Measurements from ENCODE around the gene LRFN5. TPM values are rescaled to one million over a fixed set of nuclear protein-coding genes. Genes with fewer than 3 reads are reported as not detected.
"Not testable (repeated sequence)": the region's sequence is repeated elsewhere in the genome, so short reads cannot be mapped to it uniquely, and the experiment has no call there.

Gene LRFN5
- total RNA-seq, 1 donor from 2014 or later, result 0.11 TPM

DNA sequence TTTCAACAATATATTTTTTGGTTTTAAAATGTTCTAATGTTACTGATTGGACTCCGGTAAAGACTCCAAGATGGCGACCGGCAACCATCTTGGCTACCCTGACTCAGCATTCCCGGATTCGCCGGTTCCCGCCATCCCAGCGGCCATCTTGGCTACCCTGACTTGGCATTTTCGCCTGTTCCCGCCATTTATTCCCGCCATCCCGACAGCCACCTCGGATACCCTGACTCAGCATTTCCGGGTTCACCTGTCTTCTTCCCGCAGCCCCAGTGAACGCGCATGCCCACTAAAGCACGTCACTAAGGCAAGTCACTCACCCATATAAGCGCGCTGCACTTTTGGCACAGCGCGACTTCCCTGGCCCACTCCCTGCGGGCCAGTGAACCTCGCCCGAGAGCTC lies 9.0 kb upstream of the LRFN5 start:
- TF ChIP-seq, protein P1, sequence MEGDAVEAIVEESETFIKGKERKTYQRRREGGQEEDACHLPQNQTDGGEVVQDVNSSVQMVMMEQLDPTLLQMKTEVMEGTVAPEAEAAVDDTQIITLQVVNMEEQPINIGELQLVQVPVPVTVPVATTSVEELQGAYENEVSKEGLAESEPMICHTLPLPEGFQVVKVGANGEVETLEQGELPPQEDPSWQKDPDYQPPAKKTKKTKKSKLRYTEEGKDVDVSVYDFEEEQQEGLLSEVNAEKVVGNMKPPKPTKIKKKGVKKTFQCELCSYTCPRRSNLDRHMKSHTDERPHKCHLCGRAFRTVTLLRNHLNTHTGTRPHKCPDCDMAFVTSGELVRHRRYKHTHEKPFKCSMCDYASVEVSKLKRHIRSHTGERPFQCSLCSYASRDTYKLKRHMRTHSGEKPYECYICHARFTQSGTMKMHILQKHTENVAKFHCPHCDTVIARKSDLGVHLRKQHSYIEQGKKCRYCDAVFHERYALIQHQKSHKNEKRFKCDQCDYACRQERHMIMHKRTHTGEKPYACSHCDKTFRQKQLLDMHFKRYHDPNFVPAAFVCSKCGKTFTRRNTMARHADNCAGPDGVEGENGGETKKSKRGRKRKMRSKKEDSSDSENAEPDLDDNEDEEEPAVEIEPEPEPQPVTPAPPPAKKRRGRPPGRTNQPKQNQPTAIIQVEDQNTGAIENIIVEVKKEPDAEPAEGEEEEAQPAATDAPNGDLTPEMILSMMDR (IDR thresholded peaks at IDR 0.05), result no peak
- no peaks in the 10 kb centered on the region for H3K4me1 ChIP-seq
- no peak for DNase-seq (ENCODE audit: low spot score in 2 of 2)
- no peaks in the 10 kb centered on the region for H3K9me3 ChIP-seq
- H3K36me3 ChIP-seq, result no peaks in the 10 kb centered on the region
- intact Hi-C loops (cut with DNase I), result no loop called here
- no peaks in the 10 kb centered on the region for H3K27me3 ChIP-seq
- H3K27ac ChIP-seq, result no peak overlapping the region
- no peak overlapping the region for H3K4me3 ChIP-seq

DNA sequence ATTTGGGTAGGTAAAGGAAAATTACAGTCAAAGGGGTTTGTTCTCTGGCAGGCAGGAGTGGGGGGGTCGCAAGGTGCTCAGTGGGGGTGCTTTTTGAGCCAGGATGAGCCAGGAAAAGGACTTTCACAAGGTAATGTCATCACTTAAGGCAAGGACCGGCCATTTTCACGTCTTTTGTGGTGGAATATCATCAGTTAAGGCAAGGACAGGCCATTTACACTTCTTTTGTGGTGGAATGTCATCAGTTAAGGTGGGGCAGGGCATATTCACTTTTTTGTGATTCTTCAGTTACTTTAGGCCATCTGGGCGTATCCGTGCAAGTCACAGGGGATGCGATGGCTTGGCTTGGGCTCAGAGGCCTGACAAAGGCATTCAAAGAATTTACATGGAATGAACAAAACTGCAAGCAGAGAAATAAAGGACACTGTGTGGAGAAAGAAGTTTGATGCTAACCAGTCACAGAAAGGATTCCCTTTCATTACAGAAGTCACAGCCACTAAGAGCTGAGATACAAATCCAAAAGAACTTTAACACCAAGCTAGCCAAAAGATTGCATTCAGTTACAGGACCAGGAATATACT lies 6.8 kb upstream of the LRFN5 start:
- intact Hi-C loops (cut with DNase I); H3K4me1 ChIP-seq: not testable (repeated sequence)

DNA sequence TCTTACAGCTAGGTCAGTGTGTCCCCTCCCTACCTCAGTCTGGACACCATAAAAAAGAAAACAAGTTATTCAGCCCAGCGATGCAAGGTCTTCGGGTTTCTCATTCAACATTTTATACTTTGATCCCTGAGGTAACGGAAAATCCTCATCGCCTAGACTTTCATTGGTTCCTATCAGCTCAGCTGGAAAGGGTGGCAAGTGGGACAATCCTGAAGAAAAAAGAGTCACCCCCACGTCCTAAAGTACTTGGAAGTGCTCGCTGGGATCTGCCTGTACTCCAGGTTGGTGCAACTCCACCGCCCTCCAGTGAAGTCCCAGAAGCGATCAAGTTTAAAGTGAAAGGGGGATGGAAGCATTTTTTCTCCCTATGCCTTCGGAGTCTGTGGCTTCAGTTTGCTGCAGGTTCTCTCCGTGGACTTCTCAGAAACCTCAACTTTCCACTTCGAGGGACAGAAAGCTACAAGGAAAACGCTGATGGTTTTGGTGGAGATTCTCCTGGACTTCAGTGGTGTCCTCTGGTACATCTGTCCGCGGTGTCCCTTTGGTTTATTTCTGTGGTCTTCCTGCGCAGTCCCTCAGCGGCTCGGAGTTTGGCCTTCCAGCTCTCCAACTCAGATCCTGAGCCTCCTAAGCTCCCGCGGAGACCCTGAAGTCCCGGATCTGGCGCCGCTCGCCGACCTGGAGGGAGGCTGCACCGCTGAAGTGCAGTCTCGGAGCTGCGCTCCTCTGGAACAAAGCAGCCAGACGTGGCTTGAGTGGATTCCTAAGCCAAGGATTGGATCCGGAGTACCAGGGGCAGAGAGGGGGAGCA lies 1.8 kb upstream of the LRFN5 start:
- Histone ChIP-seq H3K4me3 (peak overlapping the region; percentile 70 to 71), H3K4me1 (peaks cover 7% of the 10 kb centered on the region in 2 donors), H3K27ac (no peak overlapping the region), H3K9me3 (no peaks in the 10 kb centered on the region), H3K27me3 (peaks cover 3% of the 10 kb centered on the region), H3K36me3 (no peaks in the 10 kb centered on the region)
- no peak for DNase-seq (ENCODE audit: low spot score in 2 of 2)
- TF ChIP-seq, protein P1 (IDR thresholded peaks at IDR 0.05), result no peak
- intact Hi-C loops (cut with DNase I), result no loop called here

More for the DNA sequence above, 6.8 kb upstream of the LRFN5 start:
- not testable (repeated sequence) for H3K27ac ChIP-seq; H3K4me3 ChIP-seq; DNase-seq (ENCODE audit: low spot score in 2 of 2); H3K36me3 ChIP-seq; H3K9me3 ChIP-seq; H3K27me3 ChIP-seq

DNA sequence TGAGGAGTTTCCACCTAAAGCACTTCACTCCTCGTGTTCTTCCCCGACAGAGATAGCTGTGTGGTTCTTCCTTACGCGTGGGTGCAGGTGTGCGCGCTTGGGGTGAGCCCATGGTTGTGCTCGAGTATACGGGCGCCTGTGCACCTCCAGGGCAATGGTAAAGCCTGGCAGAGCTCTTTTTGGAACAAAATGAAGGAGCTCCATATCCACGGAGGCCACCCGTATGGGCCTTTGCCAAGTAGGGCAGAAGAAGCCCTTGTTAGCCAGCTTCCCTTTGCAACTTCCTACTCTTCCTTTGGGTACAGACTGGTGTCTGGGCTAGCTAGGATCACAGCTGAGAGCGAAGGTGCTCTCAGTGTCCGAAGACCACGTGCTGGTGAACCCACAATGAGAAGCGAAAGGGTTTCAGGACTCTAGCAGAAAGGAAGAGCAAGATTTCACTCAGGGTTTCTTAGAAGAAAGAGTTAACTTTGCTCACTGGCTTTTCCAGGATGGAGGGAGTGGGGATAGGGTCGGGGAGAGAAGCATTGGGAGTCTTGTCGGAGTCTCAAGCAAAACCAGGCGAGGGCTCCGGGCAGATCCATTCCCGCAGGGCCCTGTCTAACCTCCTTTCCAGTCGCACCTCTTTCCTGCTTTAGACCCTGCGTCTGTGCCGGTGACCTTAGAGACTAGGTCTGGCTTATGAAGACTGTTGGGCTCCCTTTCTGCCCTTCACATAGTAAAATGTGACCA lies 960 bp upstream of the LRFN5 start:
- H3K4me1 ChIP-seq, result peaks cover 7% of the 10 kb centered on the region in 2 donors
- peaks cover 3% of the 10 kb centered on the region for H3K27me3 ChIP-seq
- H3K9me3 ChIP-seq, result no peaks in the 10 kb centered on the region
- H3K27ac ChIP-seq, result peak overlapping the region in 1 of 2 donors; percentile 26
- TF ChIP-seq, protein P1 (IDR thresholded peaks at IDR 0.05), result no peak
- peak overlapping the region; percentile 70 to 71 for H3K4me3 ChIP-seq
- intact Hi-C loops (cut with DNase I), result no loop called here
- no peak for DNase-seq (ENCODE audit: low spot score in 2 of 2)
- H3K36me3 ChIP-seq, result no peaks in the 10 kb centered on the region

DNA sequence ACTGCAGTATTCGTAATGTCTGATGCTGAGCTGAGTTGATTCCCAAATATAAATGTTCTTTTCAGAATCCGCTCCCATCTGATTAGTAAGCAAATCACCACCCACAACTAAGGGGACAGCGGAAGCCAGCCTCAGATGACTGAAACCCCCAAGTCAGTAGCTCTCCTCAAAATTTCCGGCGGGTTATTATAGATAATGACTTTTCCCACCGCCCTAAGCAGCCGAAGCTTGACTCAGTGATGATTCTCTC lies 469 bp upstream of the LRFN5 start:
- TF ChIP-seq, protein P1 (IDR thresholded peaks at IDR 0.05), result no peak
- intact Hi-C loops (cut with DNase I), result no loop called here
- Histone ChIP-seq H3K9me3 (no peaks in the 10 kb centered on the region), H3K27ac (peak overlapping the region in 1 of 2 donors; percentile 26), H3K4me1 (peaks cover 7% of the 10 kb centered on the region in 2 donors), H3K36me3 (no peaks in the 10 kb centered on the region), H3K27me3 (peaks cover 3% of the 10 kb centered on the region), H3K4me3 (peak overlapping the region; percentile 70 to 71)
- no peak for DNase-seq (ENCODE audit: low spot score in 2 of 2)

DNA sequence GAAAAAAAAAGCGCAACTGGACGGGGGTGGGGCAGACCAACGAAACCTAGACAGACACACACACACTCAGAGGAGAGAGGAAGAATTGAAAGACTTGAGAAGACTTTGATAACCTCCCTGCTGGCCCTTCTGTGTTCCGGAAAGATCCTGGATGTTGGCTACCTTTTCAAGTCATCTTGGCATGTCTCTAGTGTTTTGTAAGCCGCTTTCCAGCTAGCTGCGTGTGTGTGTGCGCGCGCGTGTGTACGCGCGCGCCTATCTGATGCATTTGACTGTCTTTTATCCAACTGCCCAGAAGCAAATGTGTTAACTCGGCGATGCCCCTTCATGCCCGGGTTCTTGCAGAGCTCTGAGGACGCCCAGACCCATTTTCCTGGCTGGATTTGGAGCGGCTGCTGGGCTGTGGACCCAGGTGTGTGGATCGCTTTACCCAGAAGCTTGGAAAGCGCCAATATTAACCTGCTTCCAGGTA lies 664 bp downstream of the LRFN5 start:
- TF ChIP-seq, protein P1 (IDR thresholded peaks at IDR 0.05), result no peak
- peak overlapping the region; percentile 70 to 71 for H3K4me3 ChIP-seq
- H3K27me3 ChIP-seq, result peaks cover 3% of the 10 kb centered on the region
- H3K4me1 ChIP-seq, result peaks cover 7% of the 10 kb centered on the region in 2 donors
- no peak overlapping the region for H3K27ac ChIP-seq
- no peaks in the 10 kb centered on the region for H3K9me3 ChIP-seq
- no peak for DNase-seq (ENCODE audit: low spot score in 2 of 2)
- H3K36me3 ChIP-seq, result no peaks in the 10 kb centered on the region
- intact Hi-C loops (cut with DNase I), result no loop called here
